K562 (cell line): ENCODE measurements around the gene RABL6. TPM values are rescaled to one million over a fixed set of nuclear protein-coding genes. Genes with fewer than 3 reads are reported as not detected.
A peak's percentile ranks its signal among the peaks of the same experiment; 100 is the strongest.

Experiments
- ATF7 ChIP-seq: fragments of 450-650 bp; IDR thresholded peaks from 2 replicates; pipeline ENCODE4 v1.7.1; 2014; ENCODE audit warnings: mild to moderate bottlenecking, moderate library complexity
- BRD9 ChIP-seq: fragments of 450-650 bp; IDR thresholded peaks from 2 replicates; pipeline ENCODE4 v1.6.1; 2018; ENCODE audit warnings: low read depth; ENCODE audit not compliant: partially characterized antibody
- CREM ChIP-seq: IDR thresholded peaks from 2 replicates; pipeline ENCODE4 v1.6.1; 2014; ENCODE audit warnings: antibody characterized with exemption, low read depth
- HBP1 ChIP-seq: fragments of 450-650 bp; formaldehyde crosslinking; IDR thresholded peaks from 2 replicates; pipeline ENCODE4 v1.4.0; 2022; ENCODE audit warnings: missing genetic modification characterization
- KAT8 ChIP-seq: fragments of 450-650 bp; IDR thresholded peaks from 2 replicates; pipeline ENCODE4 v1.6.1; 2016; ENCODE audit warnings: low read depth, mild to moderate bottlenecking
- KLF13 ChIP-seq: fragments of 450-650 bp; IDR thresholded peaks from 2 replicates; pipeline ENCODE4 v1.6.1; 2016; ENCODE audit warnings: missing genetic modification characterization, low read depth, mild to moderate bottlenecking, missing compliant biosample characterization, moderate library complexity, borderline replicate concordance
- MBD2 ChIP-seq: sonication (generic); IDR thresholded peaks from 2 replicates; pipeline ENCODE4 v1.6.1; 2016; ENCODE audit warnings: low read depth, borderline replicate concordance
- PHF21A ChIP-seq: fragments of 450-650 bp; IDR thresholded peaks from 2 replicates; pipeline ENCODE4 v1.6.1; 2017; ENCODE audit warnings: low read depth, borderline replicate concordance
- PHF8 ChIP-seq: fragments of 200-600 bp; sonication (generic); IDR thresholded peaks from 2 replicates; pipeline ENCODE4 v1.6.1; 2012; ENCODE audit warnings: mixed run types, mild to moderate bottlenecking, inconsistent platforms, low read length, moderate library complexity, borderline replicate concordance
- SIN3A ChIP-seq, 2 experiments: fragments of 150-350 bp in 1 of 2; IDR thresholded peaks; 2 replicates each; pipeline ENCODE4 v1.6.1; 2011 to 2016; ENCODE audit warnings: borderline replicate concordance in 2 of 2, low read depth in 2 of 2, low read length in 2 of 2, mild to moderate bottlenecking in 2 of 2, moderate library complexity in 2 of 2; ENCODE audit not compliant: control insufficient read depth in 1 of 2
- SMARCB1 ChIP-seq: IDR thresholded peaks from 2 replicates; pipeline ENCODE4 v1.6.1; 2011; ENCODE audit warnings: improper control_type of control experiment, low read depth; ENCODE audit not compliant: insufficient read length
- ZBTB7A ChIP-seq: IDR thresholded peaks from 2 replicates; pipeline ENCODE4 v1.6.1; 2011; ENCODE audit warnings: low read depth, mild to moderate bottlenecking, low read length, moderate library complexity, borderline replicate concordance; ENCODE audit not compliant: control insufficient read depth
- ZHX1 ChIP-seq: fragments of 150-350 bp; conservative IDR thresholded peaks from 2 replicates; pipeline ENCODE4 v1.6.1; 2014; ENCODE audit warnings: low read length
- ZNF699 ChIP-seq: fragments of 250-450 bp; sonication (Bioruptor Pico); IDR thresholded peaks from 2 replicates; pipeline ENCODE4 v1.8.0; 2021; ENCODE audit warnings: mild to moderate bottlenecking, moderate library complexity; ENCODE audit not compliant: insufficient replicate concordance
- polyA plus RNA-seq, 8 experiments: library from polyadenylated mRNA; depleted of rRNA in 4 of 8; stranded (reverse) in 5 of 8; unstranded in 3 of 8; fragments of >200 nt; fragmentation: Nextera tagmentation in 2 of 8; fragmentation: Illumina TruSeq in 1 of 8; extraction: Ambion mirVana in 2 of 8; extraction: Trizol in 1 of 8; gene quantifications; 2 replicates each; pipeline versions ENCODE4 v1.2.1 to v1.2.3, GENCODE V29; 2011 to 2014; ENCODE audit warnings: inconsistent platforms in 1 of 8, missing spikeins in 1 of 8
- total RNA-seq, 7 experiments: library from RNA; depleted of rRNA in 6 of 7; stranded (reverse); fragments of >200 nt in 6 of 7; fragmentation: Illumina TruSeq in 2 of 7; extraction: Trizol in 2 of 7; gene quantifications; 2 replicates each; pipeline versions ENCODE4 v1.2.1 to v1.2.3, GENCODE V29; 2011 to 2021; ENCODE audit warnings: low replicate concordance in 1 of 7
- TF ChIP-seq, protein P1 (sequence below): fragments of 450-650 bp; IDR thresholded peaks from one replicate; pipeline ENCODE4 v1.6.1; 2018; ENCODE audit warnings: mild to moderate bottlenecking, moderate library complexity; ENCODE audit not compliant: partially characterized antibody
- TF ChIP-seq, protein P2 (sequence below): fragments of 450-650 bp; IDR thresholded peaks from 2 replicates; pipeline ENCODE4 v1.6.1; 2017; ENCODE audit warnings: antibody characterized with exemption, mild to moderate bottlenecking

The RABL6 gene
- total and polyA plus RNA-seq, 9 of the 15 experiments (the other 6 are each of a cell fraction or from before 2014, with no cell fraction given), result 5.6 to 181 (median 84.5) TPM

DNA sequence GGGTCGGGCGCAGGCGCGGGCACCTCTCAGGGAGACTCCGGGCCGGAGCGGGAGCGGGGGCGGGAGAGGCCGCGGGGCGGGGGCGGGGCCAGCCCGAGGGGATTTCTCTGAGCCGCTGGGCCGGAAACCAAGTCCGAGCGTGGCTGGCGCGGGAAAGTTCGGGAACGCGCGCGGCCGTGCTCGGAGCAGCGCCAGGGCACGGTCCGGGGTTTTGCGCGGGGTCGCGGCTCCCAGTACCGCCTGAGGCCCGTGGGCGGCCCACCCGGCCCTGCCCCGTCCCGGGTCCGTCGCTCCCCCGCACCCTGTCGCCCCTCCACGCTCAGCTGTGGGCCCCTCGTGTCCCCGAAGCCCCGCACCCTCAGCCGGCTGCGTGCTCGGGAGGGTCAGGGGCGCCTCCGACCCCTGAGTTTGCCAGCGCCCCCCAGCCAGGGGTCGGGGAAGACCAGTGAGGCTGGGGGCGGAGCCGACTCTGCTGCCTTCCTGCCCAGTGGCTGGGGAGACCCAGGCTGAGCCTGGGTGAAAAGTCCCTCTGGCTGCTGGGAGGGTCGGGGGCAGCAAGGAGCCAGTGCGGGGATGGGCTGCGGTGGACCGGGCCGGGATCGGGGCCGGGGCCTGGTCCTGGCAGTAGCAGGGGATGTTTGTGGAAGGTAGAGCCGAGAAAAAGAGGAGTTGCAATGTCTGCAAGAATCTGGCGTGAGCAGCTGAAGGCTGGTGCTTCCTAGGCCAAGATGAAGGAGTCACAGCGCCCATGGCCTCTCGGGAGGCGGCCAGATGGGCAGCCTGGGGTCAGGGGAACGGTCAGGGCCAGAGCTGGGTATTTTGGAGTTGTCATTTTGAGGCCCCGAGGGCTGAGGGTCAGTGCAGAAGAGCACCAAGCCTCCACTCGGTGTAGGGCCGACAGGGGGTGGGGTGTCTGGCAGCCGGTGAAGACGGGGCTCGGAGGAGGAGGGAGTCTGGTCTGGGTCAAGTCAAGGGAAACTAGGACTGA is 79.2 kb downstream of the RABL6 start (continued):
- TF ChIP-seq KLF13 (0 out of 2 replicates have a peak, but pooled peaks have one; percentile 18), ZHX1 (no peak), PHF8 (peak; percentile 14; the same call in 1 of the 2 replicates), BRD9 (no peak), SMARCB1 (peak; percentile 83), ZNF699 (CRISPR knock-in tag) (no peak), HBP1 (CRISPR knock-in tag) (no peak), SIN3A (IDR thresholded peaks at IDR 0.05; ENCODE audit: borderline replicate concordance in 2 of 2, control insufficient read depth in 1 of 2, low read depth in 2 of 2, low read length in 2 of 2) (peak in 1 of 2 experiments; percentile 87; a peak in 1 of 4 replicates), ZBTB7A (peak; percentile 80), MBD2 (no peak), CREM (no peak), PHF21A (no peak), KAT8 (no peak), ATF7 (no peak)
- TF ChIP-seq, protein P1, sequence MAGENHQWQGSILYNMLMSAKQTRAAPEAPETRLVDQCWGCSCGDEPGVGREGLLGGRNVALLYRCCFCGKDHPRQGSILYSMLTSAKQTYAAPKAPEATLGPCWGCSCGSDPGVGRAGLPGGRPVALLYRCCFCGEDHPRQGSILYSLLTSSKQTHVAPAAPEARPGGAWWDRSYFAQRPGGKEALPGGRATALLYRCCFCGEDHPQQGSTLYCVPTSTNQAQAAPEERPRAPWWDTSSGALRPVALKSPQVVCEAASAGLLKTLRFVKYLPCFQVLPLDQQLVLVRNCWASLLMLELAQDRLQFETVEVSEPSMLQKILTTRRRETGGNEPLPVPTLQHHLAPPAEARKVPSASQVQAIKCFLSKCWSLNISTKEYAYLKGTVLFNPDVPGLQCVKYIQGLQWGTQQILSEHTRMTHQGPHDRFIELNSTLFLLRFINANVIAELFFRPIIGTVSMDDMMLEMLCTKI, result no peak
- TF ChIP-seq, protein P2, sequence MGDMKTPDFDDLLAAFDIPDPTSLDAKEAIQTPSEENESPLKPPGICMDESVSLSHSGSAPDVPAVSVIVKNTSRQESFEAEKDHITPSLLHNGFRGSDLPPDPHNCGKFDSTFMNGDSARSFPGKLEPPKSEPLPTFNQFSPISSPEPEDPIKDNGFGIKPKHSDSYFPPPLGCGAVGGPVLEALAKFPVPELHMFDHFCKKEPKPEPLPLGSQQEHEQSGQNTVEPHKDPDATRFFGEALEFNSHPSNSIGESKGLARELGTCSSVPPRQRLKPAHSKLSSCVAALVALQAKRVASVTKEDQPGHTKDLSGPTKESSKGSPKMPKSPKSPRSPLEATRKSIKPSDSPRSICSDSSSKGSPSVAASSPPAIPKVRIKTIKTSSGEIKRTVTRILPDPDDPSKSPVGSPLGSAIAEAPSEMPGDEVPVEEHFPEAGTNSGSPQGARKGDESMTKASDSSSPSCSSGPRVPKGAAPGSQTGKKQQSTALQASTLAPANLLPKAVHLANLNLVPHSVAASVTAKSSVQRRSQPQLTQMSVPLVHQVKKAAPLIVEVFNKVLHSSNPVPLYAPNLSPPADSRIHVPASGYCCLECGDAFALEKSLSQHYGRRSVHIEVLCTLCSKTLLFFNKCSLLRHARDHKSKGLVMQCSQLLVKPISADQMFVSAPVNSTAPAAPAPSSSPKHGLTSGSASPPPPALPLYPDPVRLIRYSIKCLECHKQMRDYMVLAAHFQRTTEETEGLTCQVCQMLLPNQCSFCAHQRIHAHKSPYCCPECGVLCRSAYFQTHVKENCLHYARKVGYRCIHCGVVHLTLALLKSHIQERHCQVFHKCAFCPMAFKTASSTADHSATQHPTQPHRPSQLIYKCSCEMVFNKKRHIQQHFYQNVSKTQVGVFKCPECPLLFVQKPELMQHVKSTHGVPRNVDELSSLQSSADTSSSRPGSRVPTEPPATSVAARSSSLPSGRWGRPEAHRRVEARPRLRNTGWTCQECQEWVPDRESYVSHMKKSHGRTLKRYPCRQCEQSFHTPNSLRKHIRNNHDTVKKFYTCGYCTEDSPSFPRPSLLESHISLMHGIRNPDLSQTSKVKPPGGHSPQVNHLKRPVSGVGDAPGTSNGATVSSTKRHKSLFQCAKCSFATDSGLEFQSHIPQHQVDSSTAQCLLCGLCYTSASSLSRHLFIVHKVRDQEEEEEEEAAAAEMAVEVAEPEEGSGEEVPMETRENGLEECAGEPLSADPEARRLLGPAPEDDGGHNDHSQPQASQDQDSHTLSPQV, result 0 out of 2 replicates have a peak, but pooled peaks have one; percentile 16
